GM21390 (cell line): ENCODE results near the gene MUC22.
"Not testable (repeated sequence)": the region's sequence is repeated elsewhere in the genome, so short reads cannot be mapped to it uniquely, and the experiment has no call there.

Experiments used
- ATAC-seq: cut with Tn5 transposase; IDR thresholded peaks from one replicate; pipeline ENCODE4 v1.9.1; 2021; ENCODE audit not compliant: unreplicated experiment

MUC22 gene

GRCh38 chr6:31010393-31011060, at the start of gene MUC22:
Gene MUC22 (plus strand): TSS chr6:31010474. CDS start chr6:31010707, 233 bp downstream.
- ATAC-seq: no peak

GRCh38 chr6:30960907-30961673, 49.2 kb upstream of the MUC22 start:
- no peak for ATAC-seq

- ATAC-seq: no peak
Observed at GRCh38 chr6:30962716-30963115, 47.6 kb upstream of the MUC22 start.

GRCh38 chr6:30963641-30964040, 46.6 kb upstream of the MUC22 start:
- no peak for ATAC-seq

- no peak for ATAC-seq
Observed at GRCh38 chr6:30964075-30964474, 46.2 kb upstream of the MUC22 start.

- no peak for ATAC-seq
Observed at GRCh38 chr6:30965140-30965601, 45.1 kb upstream of the MUC22 start.

GRCh38 chr6:30966154-30966553, 44.1 kb upstream of the MUC22 start:
- ATAC-seq: no peak

GRCh38 chr6:30969171-30969570, 41.1 kb upstream of the MUC22 start:
- ATAC-seq: not testable (repeated sequence)

GRCh38 chr6:30970946-30971345, 39.3 kb upstream of the MUC22 start:
- ATAC-seq: no peak

- ATAC-seq: no peak
Observed at GRCh38 chr6:30972816-30973215, 37.5 kb upstream of the MUC22 start.

- ATAC-seq: no peak
Observed at GRCh38 chr6:30974490-30975252, 35.6 kb upstream of the MUC22 start.

GRCh38 chr6:30979141-30979540, 31.1 kb upstream of the MUC22 start:
- ATAC-seq: no peak

GRCh38 chr6:30979690-30980089, 30.6 kb upstream of the MUC22 start:
- no peak for ATAC-seq

GRCh38 chr6:30981942-30982772, 28.1 kb upstream of the MUC22 start:
- ATAC-seq: no peak

- ATAC-seq: no peak
Observed at GRCh38 chr6:30983439-30983838, 26.8 kb upstream of the MUC22 start, which contains the start of gene MUC21. Gene MUC21 (plus strand): TSS chr6:30983718. CDS start chr6:30983959, 241 bp downstream.

- ATAC-seq: no peak
Observed at GRCh38 chr6:30985490-30985889, 24.8 kb upstream of the MUC22 start.

GRCh38 chr6:30987304-30987703, 23.0 kb upstream of the MUC22 start:
- ATAC-seq: no peak

GRCh38 chr6:30988209-30988825, 22.0 kb upstream of the MUC22 start:
- no peak for ATAC-seq

GRCh38 chr6:30990422-30991086, 19.7 kb upstream of the MUC22 start:
- ATAC-seq: no peak

- no peak for ATAC-seq
Observed at GRCh38 chr6:30991891-30992290, 18.4 kb upstream of the MUC22 start.
